Activated naive CD4-positive, alpha-beta T cell treated with anti-CD3 and anti-CD28 coated beads, Interleukin-2, amount 10 ng/mL, durations not matched to agents 7 days and 5 days (primary cell): ENCODE data around the gene MAGT1.
"Not testable (repeated sequence)": the region's sequence is repeated elsewhere in the genome, so short reads cannot be mapped to it uniquely, and the experiment has no call there.

ENCODE experiments used
- CTCF ChIA-PET: fragments of 350-600 bp; sonication (Branson Sonifier 250); formaldehyde crosslinking; loops from one replicate; lab custom pipeline; 2021; ENCODE audit warnings: antibody characterized with exemption; lab: Charles Lee
- DNase-seq: peaks from one replicate; pipeline ENCODE4 v3.0.0-alpha.2; 2020
- H3K27ac Mint-ChIP-seq: one replicate; pipeline ENCODE4 v1.8.0; 2021; ENCODE audit warnings: mild to moderate bottlenecking, moderate library complexity, mixed read lengths
- H3K27me3 Mint-ChIP-seq: one replicate; pipeline ENCODE4 v1.8.0; 2021; ENCODE audit warnings: mild to moderate bottlenecking, mixed read lengths
- H3K36me3 Mint-ChIP-seq: one replicate; pipeline ENCODE4 v1.8.0; 2021; ENCODE audit warnings: mixed read lengths
- H3K4me1 Mint-ChIP-seq: one replicate; pipeline ENCODE4 v1.8.0; 2021; ENCODE audit warnings: mixed read lengths
- H3K4me3 Mint-ChIP-seq: one replicate; pipeline ENCODE4 v1.8.0; 2021; ENCODE audit warnings: mild to moderate bottlenecking, moderate library complexity, mixed read lengths
- H3K9me3 Mint-ChIP-seq: one replicate; pipeline ENCODE4 v1.8.0; 2021; ENCODE audit warnings: mixed read lengths

Gene MAGT1

GRCh38 chrX:77894921-77895886 is at the start of gene MAGT1:
Gene MAGT1 (minus strand): TSS chrX:77895435. CDS start chrX:77895410, 25 bp downstream.
- Mint-ChIP-seq H3K9me3 (no peaks in the 10 kb centered on the region), H3K4me1 (peaks cover 26% of the 10 kb centered on the region), H3K4me3 (peak within 1 kb of the TSS; percentile 93), H3K27me3 (no peaks in the 10 kb centered on the region), H3K36me3 (peaks cover 11% of the 10 kb centered on the region), H3K27ac (peak within 1 kb of the TSS; percentile 100)
- CTCF ChIA-PET, result interaction anchor here (0.9 kb wide), 1 partner anchor 128 kb away, joined by 3 read pairs; no protein-coding TSS in a partner anchor
- peak; percentile 93 for DNase-seq

GRCh38 chrX:77945031-77945430 is 49.8 kb upstream of the MAGT1 start:
- H3K4me1 Mint-ChIP-seq, H3K27me3 Mint-ChIP-seq, H3K9me3 Mint-ChIP-seq, CTCF ChIA-PET, H3K4me3 Mint-ChIP-seq, DNase-seq, H3K27ac Mint-ChIP-seq, H3K36me3 Mint-ChIP-seq: not testable (repeated sequence)

- no peak for DNase-seq
- Mint-ChIP-seq H3K9me3 (no peaks in the 10 kb centered on the region), H3K27ac (no peak overlapping the region), H3K4me3 (no peak overlapping the region), H3K27me3 (no peaks in the 10 kb centered on the region), H3K36me3 (no peaks in the 10 kb centered on the region), H3K4me1 (peaks cover 1% of the 10 kb centered on the region)
- CTCF ChIA-PET, result no interaction called here
Measured at GRCh38 chrX:77938083-77938680, 42.9 kb upstream of the MAGT1 start.

GRCh38 chrX:77937291-77937690 is 42.1 kb upstream of the MAGT1 start:
- H3K4me1 Mint-ChIP-seq, result no peaks in the 10 kb centered on the region
- H3K9me3 Mint-ChIP-seq, result no peaks in the 10 kb centered on the region
- no peak for DNase-seq

GRCh38 chrX:77936299-77936698 is 41.1 kb upstream of the MAGT1 start:
- CTCF ChIA-PET, result no interaction called here
- no peak for DNase-seq
- Mint-ChIP-seq H3K4me3 (no peak overlapping the region), H3K9me3 (no peaks in the 10 kb centered on the region), H3K4me1 (no peaks in the 10 kb centered on the region), H3K27me3 (no peaks in the 10 kb centered on the region), H3K27ac (no peak overlapping the region), H3K36me3 (peaks cover 5% of the 10 kb centered on the region)

More at GRCh38 chrX:77937291-77937690, 42.1 kb upstream of the MAGT1 start:
- peaks cover 5% of the 10 kb centered on the region for H3K36me3 Mint-ChIP-seq
- no peak overlapping the region for H3K27ac Mint-ChIP-seq
- CTCF ChIA-PET, result no interaction called here
- H3K27me3 Mint-ChIP-seq, result no peaks in the 10 kb centered on the region
- no peak overlapping the region for H3K4me3 Mint-ChIP-seq

GRCh38 chrX:77935886-77936285 is 40.7 kb upstream of the MAGT1 start:
- Mint-ChIP-seq H3K27me3 (no peaks in the 10 kb centered on the region), H3K4me1 (no peaks in the 10 kb centered on the region), H3K27ac (no peak overlapping the region), H3K9me3 (no peaks in the 10 kb centered on the region), H3K36me3 (peaks cover 5% of the 10 kb centered on the region), H3K4me3 (no peak overlapping the region)
- no peak for DNase-seq
- CTCF ChIA-PET, result no interaction called here

- Mint-ChIP-seq H3K27ac (no peak overlapping the region), H3K27me3 (no peaks in the 10 kb centered on the region), H3K36me3 (peaks cover 9% of the 10 kb centered on the region), H3K4me1 (peaks cover 4% of the 10 kb centered on the region), H3K9me3 (no peaks in the 10 kb centered on the region), H3K4me3 (no peak overlapping the region)
- CTCF ChIA-PET, result no interaction called here
- DNase-seq, result no peak
Measured at GRCh38 chrX:77930581-77930980, 35.3 kb upstream of the MAGT1 start.

- H3K4me1 Mint-ChIP-seq, result peaks cover 5% of the 10 kb centered on the region
- H3K36me3 Mint-ChIP-seq, result peaks cover 6% of the 10 kb centered on the region
- CTCF ChIA-PET, result no interaction called here
- no peaks in the 10 kb centered on the region for H3K9me3 Mint-ChIP-seq
- DNase-seq, result no peak
- no peaks in the 10 kb centered on the region for H3K27me3 Mint-ChIP-seq
- no peak overlapping the region for H3K27ac Mint-ChIP-seq
- H3K4me3 Mint-ChIP-seq, result no peak overlapping the region
Measured at GRCh38 chrX:77925764-77926163, 30.5 kb upstream of the MAGT1 start.

- Mint-ChIP-seq H3K4me1 (peaks cover 5% of the 10 kb centered on the region), H3K27me3 (no peaks in the 10 kb centered on the region), H3K36me3 (peaks cover 6% of the 10 kb centered on the region), H3K4me3 (no peak overlapping the region), H3K9me3 (no peaks in the 10 kb centered on the region), H3K27ac (no peak overlapping the region)
- CTCF ChIA-PET, result no interaction called here
- DNase-seq, result no peak
Measured at GRCh38 chrX:77924320-77924859, 29.2 kb upstream of the MAGT1 start.

- H3K27me3 Mint-ChIP-seq, result no peaks in the 10 kb centered on the region
- peaks cover 4% of the 10 kb centered on the region for H3K36me3 Mint-ChIP-seq
- DNase-seq, result no peak
- CTCF ChIA-PET, result no interaction called here
- H3K4me3 Mint-ChIP-seq, result no peak overlapping the region
- H3K9me3 Mint-ChIP-seq, result no peaks in the 10 kb centered on the region
- H3K27ac Mint-ChIP-seq, result no peak overlapping the region
- H3K4me1 Mint-ChIP-seq, result peaks cover 7% of the 10 kb centered on the region
Measured at GRCh38 chrX:77922787-77923186, 27.6 kb upstream of the MAGT1 start.

- Mint-ChIP-seq H3K27ac (peak overlapping the region; percentile 33), H3K4me1 (peaks cover 14% of the 10 kb centered on the region)
- not testable (repeated sequence) for H3K27me3 Mint-ChIP-seq, H3K4me3 Mint-ChIP-seq, H3K36me3 Mint-ChIP-seq, DNase-seq, H3K9me3 Mint-ChIP-seq
- CTCF ChIA-PET, result interaction anchor here (0.8 to 1.3 kb wide), 2 partner anchors 107 to 173 kb away, joined by 3 read pairs; no protein-coding TSS in a partner anchor
Measured at GRCh38 chrX:77919370-77919769, 24.1 kb upstream of the MAGT1 start.

- no peak overlapping the region for H3K4me3 Mint-ChIP-seq
- H3K9me3 Mint-ChIP-seq, result no peaks in the 10 kb centered on the region
- H3K4me1 Mint-ChIP-seq, result peaks cover 14% of the 10 kb centered on the region
- no peaks in the 10 kb centered on the region for H3K27me3 Mint-ChIP-seq
- DNase-seq, result no peak
- peaks cover 2% of the 10 kb centered on the region for H3K36me3 Mint-ChIP-seq
- CTCF ChIA-PET, result interaction anchor here (1.0 to 1.3 kb wide), 2 partner anchors 151 to 173 kb away, joined by 3 read pairs; no protein-coding TSS in a partner anchor
- no peak overlapping the region for H3K27ac Mint-ChIP-seq
Measured at GRCh38 chrX:77918568-77918967, 23.3 kb upstream of the MAGT1 start.

GRCh38 chrX:77917294-77917933 is 22.2 kb upstream of the MAGT1 start:
- no peak for DNase-seq
- H3K4me3 Mint-ChIP-seq, result peak overlapping the region; percentile 40
- CTCF ChIA-PET, result interaction anchor here (1.2 kb wide), 1 partner anchor 107 kb away, joined by 5 read pairs; no protein-coding TSS in a partner anchor

More at GRCh38 chrX:77917294-77917933, 22.2 kb upstream of the MAGT1 start:
- no peaks in the 10 kb centered on the region for H3K27me3 Mint-ChIP-seq
- no peaks in the 10 kb centered on the region for H3K9me3 Mint-ChIP-seq
- peaks cover 22% of the 10 kb centered on the region for H3K4me1 Mint-ChIP-seq
- peak overlapping the region; percentile 78 for H3K27ac Mint-ChIP-seq
- H3K36me3 Mint-ChIP-seq, result peaks cover 2% of the 10 kb centered on the region
